Type B pancreatic cell (in vitro differentiated cells): ENCODE data around the gene FOXK1. TPM values are rescaled to one million over a fixed set of nuclear protein-coding genes. Genes with fewer than 3 reads are reported as not detected.

Source experiments
- DNase-seq: peaks from one replicate; pipeline ENCODE4 v3.0.0; 2021; ENCODE audit warnings: mixed read lengths; ENCODE audit not compliant: unreplicated experiment; ENCODE audit errors: extremely low spot score
- H3K27ac Mint-ChIP-seq: 2 replicates; pipeline ENCODE4 v1.8.0; 2021; ENCODE audit warnings: mild to moderate bottlenecking, mixed read lengths
- H3K27me3 Mint-ChIP-seq: 2 replicates; pipeline ENCODE4 v1.8.0; 2021; ENCODE audit warnings: mixed read lengths
- H3K36me3 Mint-ChIP-seq: 2 replicates; pipeline ENCODE4 v1.8.0; 2021; ENCODE audit warnings: mixed read lengths
- H3K4me1 Mint-ChIP-seq: one replicate; pipeline ENCODE4 v1.8.0; 2021; ENCODE audit warnings: mixed read lengths; ENCODE audit not compliant: unreplicated experiment
- H3K4me3 Mint-ChIP-seq: 2 replicates; pipeline ENCODE4 v1.8.0; 2021; ENCODE audit warnings: mild to moderate bottlenecking, mixed read lengths
- H3K9me3 Mint-ChIP-seq: 2 replicates; pipeline ENCODE4 v1.8.0; 2021; ENCODE audit warnings: mixed read lengths
- total RNA-seq: library from RNA; stranded (reverse); gene quantifications from 2 replicates; pipeline ENCODE4 v1.2.1, GENCODE V29; 2021; ENCODE audit warnings: low replicate concordance
- TF ChIP-seq, protein P1 (sequence below): fragments of 200-600 bp; sonication (generic); conservative IDR thresholded peaks from 2 replicates; pipeline ENCODE4 v1.5.0; 2021; ENCODE audit warnings: antibody characterized with exemption, mild to moderate bottlenecking

The FOXK1 gene
- total RNA-seq, 1 donor from 2014 or later = 55.1 TPM

DNA sequence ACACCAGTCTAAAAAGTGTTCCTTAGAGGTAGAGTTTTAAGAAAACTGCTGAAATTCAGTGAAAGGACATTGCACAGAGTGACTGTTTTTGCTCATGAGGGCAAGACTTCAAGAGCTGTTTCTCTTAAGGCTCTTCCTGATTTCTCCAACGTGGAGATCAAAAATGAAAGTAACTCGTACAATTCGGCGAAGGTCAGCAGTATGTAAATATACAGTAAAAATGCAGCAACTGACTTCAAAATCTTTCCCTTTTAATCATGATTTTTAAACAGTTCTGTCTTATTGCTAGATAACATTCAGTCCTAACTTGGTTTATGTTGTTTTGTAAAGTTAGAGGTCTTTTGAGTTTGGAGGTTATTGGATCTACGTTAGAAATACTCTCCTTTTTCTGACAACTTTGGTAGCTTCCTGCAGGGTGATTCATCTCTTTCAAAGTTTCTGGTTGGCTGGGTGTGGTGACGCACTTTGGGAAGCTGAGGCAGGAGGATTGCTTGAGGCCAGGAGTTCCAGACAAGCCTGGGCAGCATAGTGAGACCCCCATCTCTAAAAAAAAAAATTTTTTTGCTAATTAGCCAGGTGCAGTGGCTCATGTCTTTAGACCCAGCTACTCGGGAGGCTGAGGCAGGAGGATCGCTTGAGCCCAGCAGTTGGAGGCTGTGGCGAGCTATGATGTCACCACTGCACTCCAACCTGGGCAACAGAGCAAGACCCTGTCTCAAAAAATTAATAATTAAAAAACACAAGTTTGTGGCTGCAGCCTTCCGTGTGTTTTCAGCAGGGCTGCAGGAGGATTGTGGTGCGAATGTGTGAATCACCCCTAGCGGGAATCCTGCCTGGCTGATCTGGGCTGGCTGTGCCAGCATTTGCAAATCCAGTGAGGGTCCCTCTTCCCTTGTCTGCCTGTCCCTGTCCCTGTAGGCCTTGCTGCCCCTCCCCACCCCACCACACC is 64.2 kb downstream of the FOXK1 start:
- Mint-ChIP-seq H3K27ac (peak overlapping the region; percentile 97), H3K27me3 (no peaks in the 10 kb centered on the region), H3K4me1 (peaks cover 47% of the 10 kb centered on the region), H3K4me3 (peak overlapping the region; percentile 77), H3K9me3 (no peaks in the 10 kb centered on the region), H3K36me3 (peaks cover 26% of the 10 kb centered on the region)
- TF ChIP-seq, protein P1, sequence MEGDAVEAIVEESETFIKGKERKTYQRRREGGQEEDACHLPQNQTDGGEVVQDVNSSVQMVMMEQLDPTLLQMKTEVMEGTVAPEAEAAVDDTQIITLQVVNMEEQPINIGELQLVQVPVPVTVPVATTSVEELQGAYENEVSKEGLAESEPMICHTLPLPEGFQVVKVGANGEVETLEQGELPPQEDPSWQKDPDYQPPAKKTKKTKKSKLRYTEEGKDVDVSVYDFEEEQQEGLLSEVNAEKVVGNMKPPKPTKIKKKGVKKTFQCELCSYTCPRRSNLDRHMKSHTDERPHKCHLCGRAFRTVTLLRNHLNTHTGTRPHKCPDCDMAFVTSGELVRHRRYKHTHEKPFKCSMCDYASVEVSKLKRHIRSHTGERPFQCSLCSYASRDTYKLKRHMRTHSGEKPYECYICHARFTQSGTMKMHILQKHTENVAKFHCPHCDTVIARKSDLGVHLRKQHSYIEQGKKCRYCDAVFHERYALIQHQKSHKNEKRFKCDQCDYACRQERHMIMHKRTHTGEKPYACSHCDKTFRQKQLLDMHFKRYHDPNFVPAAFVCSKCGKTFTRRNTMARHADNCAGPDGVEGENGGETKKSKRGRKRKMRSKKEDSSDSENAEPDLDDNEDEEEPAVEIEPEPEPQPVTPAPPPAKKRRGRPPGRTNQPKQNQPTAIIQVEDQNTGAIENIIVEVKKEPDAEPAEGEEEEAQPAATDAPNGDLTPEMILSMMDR = no peak
- DNase-seq = no peak

DNA sequence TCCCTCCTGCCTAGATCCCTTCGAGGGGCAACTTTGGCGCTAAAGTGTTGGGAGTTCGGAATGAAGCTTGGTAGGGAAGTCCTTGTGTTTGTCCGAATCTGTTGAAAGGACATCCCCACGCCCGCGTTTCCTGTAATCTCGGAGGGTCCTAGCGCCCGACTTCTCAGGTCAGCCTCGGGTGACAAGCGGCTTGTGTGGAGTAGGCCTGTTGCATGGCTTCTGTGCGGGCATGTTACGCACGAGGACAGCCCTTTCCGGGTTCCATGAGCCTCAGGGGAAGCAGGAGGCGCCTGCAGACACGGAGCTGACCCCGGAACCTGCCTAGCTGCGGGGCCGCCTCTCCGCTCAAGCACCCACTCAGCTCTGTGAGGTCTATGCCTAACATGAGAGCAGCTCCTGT is 64.9 kb downstream of the FOXK1 start:
- Mint-ChIP-seq H3K4me3 (no peak overlapping the region), H3K4me1 (peaks cover 42% of the 10 kb centered on the region), H3K9me3 (no peaks in the 10 kb centered on the region), H3K27me3 (no peaks in the 10 kb centered on the region), H3K36me3 (peaks cover 21% of the 10 kb centered on the region), H3K27ac (peak overlapping the region; percentile 67)
- TF ChIP-seq, protein P1 = no peak
- no peak for DNase-seq

DNA sequence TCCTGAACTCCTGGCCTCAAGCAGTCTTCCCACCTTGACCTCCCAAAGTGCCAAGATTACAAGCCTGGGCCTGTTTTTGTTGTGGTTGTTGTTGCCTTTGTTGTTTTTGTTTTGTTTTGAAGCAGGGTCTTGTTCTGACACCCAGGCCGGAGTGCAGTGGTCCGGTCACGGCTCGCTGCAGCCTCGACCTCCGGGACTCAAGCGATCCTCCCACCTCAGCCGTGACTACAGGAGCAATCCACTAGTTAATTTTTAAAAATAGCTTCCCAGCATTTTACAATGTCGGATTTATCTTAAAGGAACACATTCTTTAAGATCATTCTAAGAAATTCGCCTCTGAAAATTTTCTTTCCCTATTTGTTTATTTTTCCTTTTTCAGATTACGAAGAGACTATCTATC is 65.7 kb downstream of the FOXK1 start:
- Mint-ChIP-seq H3K27ac (peak overlapping the region; percentile 80), H3K4me3 (peak overlapping the region; percentile 23)
- TF ChIP-seq, protein P1 = no peak

DNA sequence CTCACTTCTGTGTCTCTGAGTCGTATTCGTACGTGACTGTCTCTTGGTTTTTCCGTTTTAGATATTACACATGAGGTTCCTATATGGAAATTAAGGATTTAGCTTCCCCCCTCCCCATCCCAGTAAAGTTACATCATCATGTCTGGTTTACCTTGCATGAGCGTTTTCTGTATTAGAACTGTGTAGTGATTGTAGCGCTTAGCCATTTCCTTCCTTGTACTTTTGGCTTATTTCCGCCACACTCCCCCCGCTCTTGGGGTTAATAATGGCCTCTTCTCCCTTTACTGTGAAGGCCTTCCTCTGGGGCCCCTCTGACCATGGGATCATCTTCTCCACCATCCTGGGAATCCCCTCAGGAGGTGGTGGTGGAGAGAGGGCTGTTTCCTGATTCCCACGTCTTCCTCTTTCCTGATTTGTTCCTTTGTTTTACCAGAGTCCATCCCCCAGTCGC is 66.2 kb downstream of the FOXK1 start:
- DNase-seq = no peak
- H3K27ac Mint-ChIP-seq = peak overlapping the region; percentile 80
- H3K9me3 Mint-ChIP-seq = no peaks in the 10 kb centered on the region
- H3K4me3 Mint-ChIP-seq = peak overlapping the region; percentile 23
- TF ChIP-seq, protein P1 = no peak
- no peaks in the 10 kb centered on the region for H3K27me3 Mint-ChIP-seq
- H3K36me3 Mint-ChIP-seq = peaks cover 20% of the 10 kb centered on the region
- peaks cover 45% of the 10 kb centered on the region for H3K4me1 Mint-ChIP-seq

More for the DNA sequence above, 65.7 kb downstream of the FOXK1 start:
- Mint-ChIP-seq H3K36me3 (peaks cover 20% of the 10 kb centered on the region), H3K4me1 (peaks cover 42% of the 10 kb centered on the region), H3K9me3 (no peaks in the 10 kb centered on the region), H3K27me3 (no peaks in the 10 kb centered on the region)
- DNase-seq = no peak

DNA sequence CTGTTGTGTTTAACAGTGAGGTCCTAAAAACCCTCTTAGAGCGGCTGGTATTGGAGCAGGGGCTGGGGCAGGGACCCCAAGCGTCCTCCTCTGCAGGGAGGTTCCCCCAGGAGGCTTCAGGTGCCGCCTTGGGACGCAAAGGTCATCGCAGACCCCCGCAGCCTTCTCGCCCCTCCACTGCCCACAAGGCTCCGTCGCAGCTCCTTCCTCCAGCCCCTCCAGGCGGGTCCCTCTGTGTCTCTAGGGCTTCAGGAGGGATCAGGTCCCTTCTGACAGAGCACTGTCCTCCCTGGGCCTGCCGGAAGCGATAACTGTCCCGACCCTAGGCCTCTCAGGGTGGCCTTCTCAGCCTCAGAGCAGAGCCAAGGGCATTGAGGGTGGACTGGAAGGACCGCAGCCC is 67.3 kb downstream of the FOXK1 start:
- no peaks in the 10 kb centered on the region for H3K9me3 Mint-ChIP-seq
- H3K27me3 Mint-ChIP-seq = no peaks in the 10 kb centered on the region
- TF ChIP-seq, protein P1 = no peak
- H3K36me3 Mint-ChIP-seq = peaks cover 20% of the 10 kb centered on the region
- DNase-seq = no peak
- H3K4me1 Mint-ChIP-seq = peaks cover 39% of the 10 kb centered on the region
- H3K27ac Mint-ChIP-seq = peak overlapping the region; percentile 80
- H3K4me3 Mint-ChIP-seq = no peak overlapping the region
